Measurements from ENCODE around the gene GNA14. TPM values are rescaled to one million over a fixed set of nuclear protein-coding genes. Genes with fewer than 3 reads are reported as not detected.
A peak's percentile ranks its signal among the peaks of the same experiment; 100 is the strongest.

GNA14 gene
- polyA plus RNA-seq, 3 donors: 0.04 TPM; not detected in 2

DNA sequence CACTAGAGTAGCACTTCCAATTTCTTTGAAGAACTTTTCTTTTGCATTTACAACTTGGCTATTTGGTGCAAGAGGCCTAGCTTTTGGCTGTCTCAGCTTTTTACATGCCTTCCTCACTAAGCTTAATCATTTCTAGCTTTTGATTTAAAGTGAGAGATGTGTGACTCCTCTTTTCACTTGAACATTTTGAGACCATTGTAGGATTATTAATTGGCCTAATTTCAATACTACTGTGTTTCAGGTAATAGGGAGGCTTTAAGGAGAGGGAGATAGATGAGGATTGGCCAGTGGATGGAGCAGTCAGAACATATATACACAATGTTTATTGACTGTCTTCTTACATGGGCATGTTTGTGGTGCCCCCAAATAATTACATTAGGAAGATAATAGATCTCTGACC lies 161.7 kb downstream of the GNA14 start:
- H3K4me3 ChIP-seq (replicated peaks in 1 of 3; ENCODE audit: low read depth in 2 of 3, low read length in 3 of 3): no peak overlapping the region
- H3K4me2 ChIP-seq (replicated peaks; ENCODE audit: extremely low read depth, low read length, poor library complexity, severe bottlenecking): no peak overlapping the region
- no peak overlapping the region for H2AFZ ChIP-seq (ENCODE audit: insufficient read depth, low read depth, low read length, poor library complexity, severe bottlenecking)
- H3K9me3 Mint-ChIP-seq: peaks cover 15 to 34% (median 30%) of the 10 kb centered on the region in 7 donors
- H3K4me1 ChIP-seq (ENCODE audit: control insufficient read depth in 1 of 2, insufficient read depth in 2 of 2, low read length in 2 of 2): no peaks in the 10 kb centered on the region
- H4K20me1 ChIP-seq (ENCODE audit: insufficient read depth, low read length): no peaks in the 10 kb centered on the region
- no peak for TF ChIP-seq CTCF (IDR thresholded peaks at IDR 0.05)
- H3K9me3 ChIP-seq (replicated peaks in 1 of 2; ENCODE audit: control insufficient read depth in 1 of 2, insufficient read depth in 1 of 2, low read length in 2 of 2): peaks cover 8 to 9% of the 10 kb centered on the region in 2 donors
- H3K9ac ChIP-seq (ENCODE audit: insufficient read depth, low read length, poor library complexity, severe bottlenecking): no peak overlapping the region
- H3K36me3 Mint-ChIP-seq: no peaks in the 10 kb centered on the region
- no peaks in the 10 kb centered on the region for H3K79me2 ChIP-seq (ENCODE audit: insufficient read depth, low read length)
- no peaks in the 10 kb centered on the region for H3K27me3 ChIP-seq (ENCODE audit: control insufficient read depth in 2 of 2, insufficient read depth in 2 of 2, low read length in 2 of 2)
- H3K4me3 Mint-ChIP-seq: no peak overlapping the region
- no peaks in the 10 kb centered on the region for H3K36me3 ChIP-seq (replicated peaks in 1 of 2; ENCODE audit: control insufficient read depth in 1 of 2, insufficient read depth in 2 of 2, low read length in 2 of 2)
- H3K27me3 Mint-ChIP-seq (ENCODE audit: low read depth in 3 of 3): no peaks in the 10 kb centered on the region
- H3K27ac ChIP-seq (ENCODE audit: low read depth in 1 of 2, low read length in 2 of 2): no peak overlapping the region
- peaks cover 15% of the 10 kb centered on the region for H3K4me1 Mint-ChIP-seq
- no peak for DNase-seq
- intact Hi-C loops (cut with micrococcal nuclease): no loop called here
- H3K27ac Mint-ChIP-seq: no peak overlapping the region

- Mint-ChIP-seq H3K27me3 (ENCODE audit: low read depth in 3 of 3) (no peaks in the 10 kb centered on the region), H3K9me3 (peaks cover 0 to 9% (median 5%) of the 10 kb centered on the region in 7 donors), H3K36me3 (no peaks in the 10 kb centered on the region), H3K4me1 (no peaks in the 10 kb centered on the region), H3K4me3 (no peak overlapping the region), H3K27ac (peak overlapping the region in 1 of 7 donors; percentile 55)
- 100% methylated on average over 2 of the region's 9 CpGs for WGBS (ENCODE audit: insufficient coverage)
- Histone ChIP-seq H4K20me1 (ENCODE audit: insufficient read depth, low read length) (no peaks in the 10 kb centered on the region), H3K79me2 (ENCODE audit: insufficient read depth, low read length) (no peaks in the 10 kb centered on the region), H3K4me3 (replicated peaks in 1 of 3; ENCODE audit: low read depth in 2 of 3, low read length in 3 of 3) (no peak overlapping the region), H3K9me3 (replicated peaks in 1 of 2; ENCODE audit: control insufficient read depth in 1 of 2, insufficient read depth in 1 of 2, low read length in 2 of 2) (peaks cover 0 to 3% of the 10 kb centered on the region in 2 donors), H2AFZ (ENCODE audit: insufficient read depth, low read depth, low read length, poor library complexity, severe bottlenecking) (no peak overlapping the region), H3K27ac (ENCODE audit: low read depth in 1 of 2, low read length in 2 of 2) (no peak overlapping the region), H3K36me3 (replicated peaks in 1 of 2; ENCODE audit: control insufficient read depth in 1 of 2, insufficient read depth in 2 of 2, low read length in 2 of 2) (no peaks in the 10 kb centered on the region), H3K4me1 (ENCODE audit: control insufficient read depth in 1 of 2, insufficient read depth in 2 of 2, low read length in 2 of 2) (no peaks in the 10 kb centered on the region), H3K27me3 (ENCODE audit: control insufficient read depth in 2 of 2, insufficient read depth in 2 of 2, low read length in 2 of 2) (no peaks in the 10 kb centered on the region), H3K9ac (ENCODE audit: insufficient read depth, low read length, poor library complexity, severe bottlenecking) (no peak overlapping the region), H3K4me2 (replicated peaks; ENCODE audit: extremely low read depth, low read length, poor library complexity, severe bottlenecking) (no peak overlapping the region)
- no peak for TF ChIP-seq CTCF (IDR thresholded peaks at IDR 0.05)
- no peak for DNase-seq
- intact Hi-C loops (cut with micrococcal nuclease): no loop called here
These were observed 172.3 kb downstream of the GNA14 start for GRCh38 chr9:77475641-77476473.
